ENCODE measurements around the gene ATL3. TPM values are rescaled to one million over a fixed set of nuclear protein-coding genes. Genes with fewer than 3 reads are reported as not detected.
A peak's percentile ranks its signal among the peaks of the same experiment; 100 is the strongest.

ATL3 gene
- total RNA-seq, 1 donor from 2014 or later = 72.2 TPM

DNA sequence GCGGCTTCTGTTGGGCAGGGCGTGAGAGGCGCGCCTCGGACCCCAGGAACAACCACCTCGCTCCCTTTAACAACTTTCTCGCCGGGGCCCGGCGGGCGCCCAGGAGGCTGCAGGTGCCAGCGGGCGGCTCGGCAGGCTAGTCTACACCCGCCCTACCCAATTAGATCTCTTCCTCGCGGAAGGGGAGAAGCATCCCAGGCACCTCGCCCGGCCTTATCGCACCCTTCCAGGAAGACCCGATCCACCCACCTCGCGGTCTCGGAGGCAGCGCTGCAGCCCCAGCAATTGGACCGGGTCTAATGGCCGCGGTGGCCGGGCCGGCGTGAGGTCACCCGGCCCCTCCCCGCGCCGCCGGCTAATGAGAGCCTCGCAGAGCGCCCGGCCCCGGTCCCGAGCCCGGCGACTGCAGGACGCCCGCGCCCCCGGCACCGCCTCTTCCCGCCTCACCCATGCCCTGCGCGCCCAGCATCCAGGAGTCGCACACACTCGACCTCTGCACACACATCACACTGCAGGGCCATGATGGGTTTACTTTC is 57.0 kb downstream of the ATL3 start, which contains the start of gene PLAAT3:
TSS of gene PLAAT3 (minus strand) at position 298 of the 536 bp plus-strand sequence. CDS start 419 bp downstream, outside the sequence.
- H3K27ac ChIP-seq = peak within 1 kb of the TSS; percentile 67
- peak within 1 kb of the TSS; percentile 69 for H3K4me3 ChIP-seq
- H3K27me3 ChIP-seq = no peaks in the 10 kb centered on the region
- H3K9me3 ChIP-seq = no peaks in the 10 kb centered on the region
- no peak for DNase-seq (ENCODE audit: extremely low spot score in 2 of 2)
- peaks cover 32% of the 10 kb centered on the region for H3K4me1 ChIP-seq
- H3K36me3 ChIP-seq = no peaks in the 10 kb centered on the region
- no peak for TF ChIP-seq POLR2A (IDR thresholded peaks at IDR 0.05)
- TF ChIP-seq, protein P1, sequence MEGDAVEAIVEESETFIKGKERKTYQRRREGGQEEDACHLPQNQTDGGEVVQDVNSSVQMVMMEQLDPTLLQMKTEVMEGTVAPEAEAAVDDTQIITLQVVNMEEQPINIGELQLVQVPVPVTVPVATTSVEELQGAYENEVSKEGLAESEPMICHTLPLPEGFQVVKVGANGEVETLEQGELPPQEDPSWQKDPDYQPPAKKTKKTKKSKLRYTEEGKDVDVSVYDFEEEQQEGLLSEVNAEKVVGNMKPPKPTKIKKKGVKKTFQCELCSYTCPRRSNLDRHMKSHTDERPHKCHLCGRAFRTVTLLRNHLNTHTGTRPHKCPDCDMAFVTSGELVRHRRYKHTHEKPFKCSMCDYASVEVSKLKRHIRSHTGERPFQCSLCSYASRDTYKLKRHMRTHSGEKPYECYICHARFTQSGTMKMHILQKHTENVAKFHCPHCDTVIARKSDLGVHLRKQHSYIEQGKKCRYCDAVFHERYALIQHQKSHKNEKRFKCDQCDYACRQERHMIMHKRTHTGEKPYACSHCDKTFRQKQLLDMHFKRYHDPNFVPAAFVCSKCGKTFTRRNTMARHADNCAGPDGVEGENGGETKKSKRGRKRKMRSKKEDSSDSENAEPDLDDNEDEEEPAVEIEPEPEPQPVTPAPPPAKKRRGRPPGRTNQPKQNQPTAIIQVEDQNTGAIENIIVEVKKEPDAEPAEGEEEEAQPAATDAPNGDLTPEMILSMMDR (IDR thresholded peaks at IDR 0.05) = no peak
- TF ChIP-seq POLR2AphosphoS5 (IDR thresholded peaks at IDR 0.05; ENCODE audit: insufficient read depth in 1 of 2, low read depth in 1 of 2) = peak in 1 of 2 donors; percentile 49
- intact Hi-C loops (cut with DNase I) = loop anchor here (10.0 kb wide), 1 partner anchor 1301 kb away; the partner anchor contains the start of gene ATG2A

GRCh38 chr11:63613517-63614135 is 57.5 kb downstream of the ATL3 start:
- no peaks in the 10 kb centered on the region for H3K27me3 ChIP-seq
- H3K4me1 ChIP-seq = peaks cover 32% of the 10 kb centered on the region
- TF ChIP-seq, protein P1 (IDR thresholded peaks at IDR 0.05) = no peak
- TF ChIP-seq POLR2AphosphoS5 (IDR thresholded peaks at IDR 0.05; ENCODE audit: insufficient read depth in 1 of 2, low read depth in 1 of 2) = peak in 1 of 2 donors; percentile 33
- intact Hi-C loops (cut with DNase I) = loop anchor here (10.0 kb wide), 1 partner anchor 1301 kb away; the partner anchor contains the start of gene ATG2A
- peak overlapping the region; percentile 69 for H3K4me3 ChIP-seq
- no peak for DNase-seq (ENCODE audit: extremely low spot score in 2 of 2)
- no peaks in the 10 kb centered on the region for H3K9me3 ChIP-seq
- no peaks in the 10 kb centered on the region for H3K36me3 ChIP-seq
- peak overlapping the region; percentile 67 for H3K27ac ChIP-seq

- Histone ChIP-seq H3K27me3 (no peaks in the 10 kb centered on the region), H3K4me1 (peaks cover 32% of the 10 kb centered on the region), H3K36me3 (no peaks in the 10 kb centered on the region), H3K4me3 (no peak overlapping the region), H3K27ac (no peak overlapping the region), H3K9me3 (no peaks in the 10 kb centered on the region)
- intact Hi-C loops (cut with DNase I) = loop anchor here (10.0 kb wide), 1 partner anchor 1303 kb away; the partner anchor contains the start of gene ATG2A
- TF ChIP-seq POLR2AphosphoS5 (IDR thresholded peaks at IDR 0.05; ENCODE audit: insufficient read depth in 1 of 2, low read depth in 1 of 2) (no peak), POLR2A (IDR thresholded peaks at IDR 0.05) (no peak)
- TF ChIP-seq, protein P1 (IDR thresholded peaks at IDR 0.05) = no peak
- no peak for DNase-seq (ENCODE audit: extremely low spot score in 2 of 2)
These were observed 59.0 kb downstream of the ATL3 start for GRCh38 chr11:63612181-63612580.

- Histone ChIP-seq H3K9me3 (no peaks in the 10 kb centered on the region), H3K4me3 (no peak overlapping the region), H3K27ac (no peak overlapping the region), H3K4me1 (peaks cover 32% of the 10 kb centered on the region), H3K27me3 (no peaks in the 10 kb centered on the region), H3K36me3 (no peaks in the 10 kb centered on the region)
- TF ChIP-seq, protein P1 (IDR thresholded peaks at IDR 0.05) = no peak
- TF ChIP-seq POLR2A (IDR thresholded peaks at IDR 0.05) (no peak), POLR2AphosphoS5 (IDR thresholded peaks at IDR 0.05; ENCODE audit: insufficient read depth in 1 of 2, low read depth in 1 of 2) (no peak)
- intact Hi-C loops (cut with DNase I) = loop anchor here (10.0 kb wide), 1 partner anchor 1303 kb away; the partner anchor contains the start of gene ATG2A
- DNase-seq (ENCODE audit: extremely low spot score in 2 of 2) = no peak
These were observed 59.8 kb downstream of the ATL3 start for GRCh38 chr11:63611395-63611747.
